ENCODE data around the gene RHOBTB3.
A peak's percentile ranks its signal among the peaks of the same experiment; 100 is the strongest.

The RHOBTB3 gene

GRCh38 chr5:95713960-95714710 is 17.0 kb upstream of the RHOBTB3 start:
- no peak for DNase-seq

DNA sequence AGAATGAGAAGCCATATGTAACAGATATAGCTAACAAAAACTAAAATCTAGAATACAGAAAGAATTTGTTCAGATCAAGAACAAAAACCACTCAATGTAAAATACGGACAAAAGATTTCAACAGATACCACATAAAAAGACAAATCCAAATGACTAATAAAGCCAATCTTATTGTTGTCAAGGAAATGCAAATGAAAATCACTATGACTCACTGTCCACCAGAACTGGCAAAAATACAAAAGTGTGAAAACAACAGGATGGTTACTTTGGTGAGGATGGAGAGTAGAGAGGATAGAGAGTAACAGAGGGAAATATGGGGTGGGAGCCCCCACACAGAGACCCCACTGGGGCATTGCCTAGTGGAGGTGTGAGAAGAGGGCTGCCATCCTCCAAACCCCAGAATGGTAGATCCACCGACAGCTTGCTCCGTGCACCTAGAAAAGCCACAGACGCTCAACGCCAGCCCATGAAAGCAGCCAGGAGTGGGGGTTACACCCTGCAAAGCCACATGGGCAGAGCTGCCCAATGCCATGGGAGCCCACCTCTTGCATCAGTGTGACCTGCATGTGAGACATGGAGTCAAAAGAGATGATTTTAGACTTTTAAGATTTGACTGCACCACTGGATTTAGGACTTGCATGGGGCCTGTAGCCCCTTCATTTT is 15.2 kb upstream of the RHOBTB3 start:
- peak; percentile 16 for DNase-seq

DNA sequence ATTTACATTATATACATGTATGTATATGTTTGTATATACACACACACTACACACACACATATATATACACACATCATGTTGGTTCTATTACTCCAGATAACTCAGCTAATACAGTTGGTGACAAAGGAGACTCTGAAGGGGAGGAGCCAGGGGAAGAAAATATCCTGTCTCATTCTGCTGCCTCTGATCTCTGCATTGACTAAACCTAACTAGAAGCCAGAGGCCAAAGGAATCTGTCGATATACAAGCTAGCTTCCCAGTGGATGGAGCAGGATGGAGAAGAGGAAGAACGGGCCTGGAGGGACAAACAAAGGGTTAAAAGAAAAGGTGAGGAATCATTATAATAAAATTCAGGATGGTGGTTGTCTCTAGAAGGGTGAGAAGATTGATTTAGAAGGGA is 13.7 kb upstream of the RHOBTB3 start:
- no peak for DNase-seq

DNA sequence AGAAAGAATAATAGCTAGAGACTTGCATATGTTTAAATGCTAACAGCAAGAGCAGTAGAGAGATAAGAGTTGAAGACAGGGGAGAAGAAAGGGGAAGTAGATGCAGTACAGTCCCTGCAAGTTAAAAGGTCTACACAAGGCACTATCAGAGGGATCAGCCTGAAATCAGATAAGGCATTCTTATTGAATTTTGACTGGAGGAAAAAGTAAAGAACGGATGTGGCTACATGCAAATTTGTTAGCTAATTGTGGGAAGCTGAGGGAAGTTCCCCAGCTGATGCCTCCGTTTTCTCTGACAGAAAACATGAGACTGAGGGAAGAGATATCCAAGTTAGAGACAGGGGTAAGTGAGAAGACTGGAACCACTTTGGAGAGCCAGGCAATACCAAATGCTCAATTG is 12.9 kb upstream of the RHOBTB3 start:
- peak; percentile 37 for DNase-seq

- no peak for DNase-seq
These were observed 12.4 kb upstream of the RHOBTB3 start for GRCh38 chr5:95718738-95719137.

GRCh38 chr5:95720094-95720786 is 10.9 kb upstream of the RHOBTB3 start:
- DNase-seq, result no peak

GRCh38 chr5:95721582-95722295 is 9.4 kb upstream of the RHOBTB3 start:
- DNase-seq, result no peak

GRCh38 chr5:95723632-95724369 is 7.3 kb upstream of the RHOBTB3 start:
- DNase-seq, result no peak

GRCh38 chr5:95725071-95725820 is 5.9 kb upstream of the RHOBTB3 start:
- no peak for DNase-seq

DNA sequence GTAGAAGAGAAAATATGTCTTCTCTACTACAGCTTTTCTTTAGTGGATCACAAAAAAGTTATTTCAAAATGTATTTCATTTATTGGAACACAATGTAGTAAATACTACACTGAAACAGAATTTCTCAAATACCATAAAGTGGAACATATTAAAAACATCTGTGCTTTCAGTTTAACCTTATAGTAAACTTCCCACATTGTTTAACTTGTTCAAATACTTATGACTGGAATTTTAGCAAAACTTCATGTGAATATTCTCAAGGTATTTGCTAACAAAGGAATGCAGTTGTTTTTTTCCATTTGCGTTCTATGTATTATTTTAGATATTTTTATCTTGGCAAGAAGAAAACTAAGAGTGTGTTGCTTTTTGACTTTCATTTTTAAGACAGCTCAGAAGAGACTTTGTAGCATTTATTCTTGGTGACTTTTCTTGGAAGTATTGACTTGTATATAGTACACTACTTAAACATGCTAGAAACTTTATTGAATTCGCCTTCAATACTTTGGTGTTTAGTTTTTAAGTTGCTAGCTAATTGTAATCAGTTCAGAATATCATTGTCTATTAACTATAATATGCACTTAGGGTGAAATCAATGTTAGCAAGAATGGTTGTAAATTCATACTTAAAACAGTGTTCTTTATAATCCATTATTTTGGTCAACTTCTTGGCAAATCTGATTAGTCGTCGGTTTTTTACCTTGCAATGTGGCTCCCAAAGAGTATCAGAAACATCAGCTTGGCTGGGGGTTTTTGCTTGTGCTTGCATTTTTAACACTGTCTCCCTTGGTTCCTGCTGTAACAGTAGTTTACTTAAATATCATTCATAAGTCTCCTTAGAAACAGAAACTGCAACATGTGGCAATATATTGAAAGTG is 5.0 kb upstream of the RHOBTB3 start:
- no peak for DNase-seq

DNA sequence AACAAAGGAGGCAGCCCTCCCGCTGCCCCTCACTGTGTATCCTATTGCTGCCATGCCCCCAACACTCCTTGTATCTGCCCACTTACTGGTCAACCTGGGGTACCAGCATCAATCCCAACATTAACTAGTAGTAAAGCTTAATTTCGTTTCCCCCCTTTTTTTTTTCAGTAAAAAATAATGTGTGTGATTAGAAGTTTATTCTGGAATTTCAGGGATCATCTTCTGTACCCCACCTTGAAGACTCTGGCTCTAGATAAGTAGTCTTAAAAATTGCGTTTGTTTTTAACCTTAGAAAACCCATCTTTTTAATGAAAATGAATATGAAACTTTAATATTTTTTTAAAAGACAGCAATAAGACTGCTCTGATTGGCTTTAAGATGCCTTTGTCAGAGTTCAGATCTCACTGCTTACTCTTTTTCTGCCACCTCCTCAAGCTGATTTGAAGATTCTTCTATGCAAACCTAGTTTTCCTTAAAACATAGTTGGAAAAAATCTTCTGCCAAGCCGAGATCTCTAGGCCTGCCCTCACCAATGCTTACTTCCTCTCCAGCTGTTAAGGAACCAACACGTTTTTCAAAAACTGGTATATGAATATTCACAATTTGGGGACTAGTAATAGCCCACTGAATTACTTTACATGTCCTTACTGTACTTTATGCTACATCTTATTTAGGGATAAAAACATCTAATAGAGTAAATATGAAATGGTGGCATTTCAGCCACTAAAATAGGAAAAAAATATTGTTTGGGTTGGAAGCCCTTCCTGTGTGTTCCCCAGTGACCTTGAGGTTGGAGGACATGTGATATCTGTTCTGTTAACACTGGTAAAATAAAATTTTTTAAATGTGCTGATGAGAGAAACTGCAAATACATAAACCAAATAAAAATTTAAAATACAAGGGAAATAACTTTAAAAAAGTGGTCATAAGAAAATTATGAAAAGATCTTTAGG is 4.0 kb upstream of the RHOBTB3 start:
- no peak for DNase-seq

GRCh38 chr5:95727764-95728191 is 3.4 kb upstream of the RHOBTB3 start:
- no peak for DNase-seq

DNA sequence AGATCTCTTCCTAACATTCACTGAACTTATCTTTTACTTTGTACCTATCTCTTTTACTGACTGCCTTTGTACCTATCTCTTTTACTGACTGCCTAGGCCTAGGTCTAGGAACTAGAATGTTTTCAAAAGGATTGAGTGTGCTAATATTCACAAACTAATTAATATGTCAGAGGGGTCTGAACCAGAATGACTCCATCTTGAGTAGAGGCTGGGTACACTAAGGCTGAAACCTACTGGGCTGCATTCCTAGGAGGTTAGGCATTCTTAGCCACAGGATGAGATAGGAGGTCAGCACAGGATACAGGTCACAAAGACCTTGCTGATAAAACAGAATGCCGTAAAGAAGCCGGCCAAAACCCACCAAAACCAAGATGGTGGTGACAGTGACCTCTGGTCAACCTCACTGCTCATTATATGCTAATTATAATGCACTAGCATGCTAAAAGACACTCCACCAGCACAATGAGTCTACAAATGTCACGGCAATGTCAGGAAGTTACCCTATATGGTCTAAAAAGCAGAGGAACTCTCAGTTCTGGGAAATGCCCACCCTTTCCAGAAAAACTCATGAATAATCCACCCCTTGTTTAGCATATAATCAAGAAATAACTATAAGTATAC is 2.5 kb upstream of the RHOBTB3 start:
- DNase-seq, result no peak

- DNase-seq, result no peak
These were observed 1.8 kb upstream of the RHOBTB3 start for GRCh38 chr5:95729115-95730010.

DNA sequence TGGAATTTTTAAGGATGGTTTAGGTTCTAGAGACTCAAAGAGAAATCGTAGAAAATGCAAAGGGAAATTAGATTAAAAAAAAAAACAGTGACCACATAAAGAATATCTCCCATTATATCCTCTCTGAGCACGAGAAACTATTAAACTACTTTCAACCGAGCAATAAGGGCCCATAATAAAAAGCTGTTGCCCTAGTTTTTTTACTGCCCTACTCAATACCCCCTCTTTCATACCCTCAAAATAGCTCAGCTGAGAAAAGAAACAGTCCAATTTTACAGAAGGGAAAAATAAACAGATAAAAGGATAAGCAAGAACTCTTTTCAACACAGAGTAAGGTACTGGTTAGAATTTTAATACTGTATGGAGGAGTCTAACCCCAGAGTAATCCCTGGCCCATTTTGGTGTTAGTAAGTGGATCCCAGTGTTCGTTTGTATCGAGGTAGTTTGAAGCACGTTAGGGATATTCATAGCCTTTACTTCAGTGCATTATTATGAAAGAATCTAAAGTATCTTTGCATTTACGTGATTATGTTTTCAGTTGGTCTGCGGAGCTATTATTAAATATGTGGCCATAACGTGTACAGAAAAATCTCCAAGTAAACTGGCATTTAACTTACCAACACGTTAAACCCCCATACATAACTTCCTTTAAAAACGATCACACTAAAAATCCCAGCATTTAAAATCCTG is 980 bp upstream of the RHOBTB3 start:
- no peak for DNase-seq

DNA sequence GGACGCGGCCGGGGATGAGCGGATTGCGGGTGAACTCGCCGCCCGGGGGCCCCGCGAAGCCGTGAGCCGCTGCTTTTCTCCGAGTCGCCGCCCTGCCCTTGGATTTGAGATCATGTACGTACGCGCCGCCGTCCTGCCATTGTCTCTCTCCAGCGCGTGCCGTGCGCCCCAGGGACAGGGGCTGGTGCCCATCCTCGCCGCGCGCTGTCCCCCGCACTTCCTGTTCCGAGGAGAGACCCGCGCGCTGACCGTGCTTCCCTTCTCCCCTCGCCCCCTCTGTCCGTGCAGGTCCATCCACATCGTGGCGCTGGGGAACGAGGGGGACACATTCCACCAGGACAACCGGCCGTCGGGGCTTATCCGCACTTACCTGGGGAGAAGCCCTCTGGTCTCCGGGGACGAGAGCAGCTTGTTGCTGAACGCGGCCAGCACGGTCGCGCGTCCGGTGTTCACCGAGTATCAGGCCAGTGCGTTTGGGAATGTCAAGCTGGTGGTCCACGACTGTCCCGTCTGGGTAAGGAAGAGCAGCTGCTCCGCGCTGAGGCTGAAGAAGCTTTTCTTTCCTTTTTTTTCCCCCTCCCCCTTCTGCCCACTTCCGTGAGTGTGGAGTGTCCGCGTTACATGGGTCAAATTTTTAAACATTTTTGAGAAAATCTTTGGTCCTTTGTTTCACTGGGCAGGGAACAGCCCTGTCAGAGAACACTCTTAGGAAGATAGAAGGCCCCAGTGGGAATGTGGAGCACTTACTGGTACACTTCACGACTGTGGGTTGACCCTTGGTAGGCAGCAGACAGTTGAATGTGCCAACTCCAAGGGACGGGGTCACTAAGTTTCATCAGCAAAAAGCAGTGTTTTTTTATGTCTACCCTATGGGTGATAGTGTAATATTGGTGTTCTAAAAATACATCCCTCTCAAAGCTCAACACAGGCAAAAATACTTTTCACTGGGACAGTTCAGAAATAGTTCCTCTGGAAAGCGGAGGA is 727 bp downstream of the RHOBTB3 start:
- DNase-seq, result peak; percentile 62

Data from stimulated activated CD4-positive, alpha-beta T cell treated with anti-CD3 and anti-CD28 coated beads, Interleukin-15, amount 100 ng/mL, for 24 hours (primary cell).